GM21367 (cell line): ENCODE measurements around the gene SUSD4.
"Not testable (repeated sequence)": the region's sequence is repeated elsewhere in the genome, so short reads cannot be mapped to it uniquely, and the experiment has no call there.

Experiments used
- ATAC-seq: cut with Tn5 transposase; IDR thresholded peaks from one replicate; pipeline ENCODE4 v1.9.1; 2021; ENCODE audit not compliant: unreplicated experiment

The SUSD4 gene

DNA sequence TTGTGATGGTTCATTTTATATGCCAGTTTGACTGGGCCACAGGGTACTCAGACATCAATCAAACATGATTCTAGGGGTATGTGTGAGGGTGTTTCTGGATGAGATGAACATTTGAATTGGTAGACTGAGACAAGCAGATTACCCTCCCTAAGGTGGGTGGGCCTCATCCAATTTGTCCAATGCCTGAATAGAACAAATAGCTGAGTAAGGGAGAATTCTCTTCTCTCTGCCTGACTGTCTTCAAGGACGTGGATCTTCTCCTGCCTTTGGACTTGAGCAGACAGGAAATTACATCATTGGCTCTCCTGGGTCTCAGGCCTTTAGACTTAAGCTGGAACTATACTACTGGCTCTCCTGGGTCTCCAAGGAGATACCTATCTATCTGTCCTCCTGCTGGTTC, 64.4 kb downstream of the SUSD4 start:
- ATAC-seq, result no peak

DNA sequence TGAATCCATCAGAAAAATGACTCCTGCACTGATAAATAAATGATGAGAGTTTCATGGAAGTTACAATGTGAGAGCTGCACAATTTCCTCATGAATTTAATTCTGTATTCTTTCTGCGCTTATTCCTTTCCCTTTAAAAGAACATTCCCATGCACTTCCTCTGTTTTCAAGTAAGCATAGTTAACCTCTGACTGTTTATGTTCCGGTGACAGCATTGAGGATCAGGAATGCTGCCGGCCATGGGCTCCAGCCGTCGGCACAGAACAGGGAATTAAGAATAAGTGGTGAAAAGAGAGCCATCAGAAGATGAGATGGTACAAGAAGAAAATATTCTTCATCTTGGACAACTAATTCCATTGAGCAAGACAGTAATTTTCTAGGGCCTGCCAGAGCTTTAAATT, 65.3 kb downstream of the SUSD4 start:
- no peak for ATAC-seq

- no peak for ATAC-seq
Observed at GRCh38 chr1:223297800-223298199, 66.2 kb downstream of the SUSD4 start.

- no peak for ATAC-seq
Observed at GRCh38 chr1:223291796-223292195, 72.2 kb downstream of the SUSD4 start.

DNA sequence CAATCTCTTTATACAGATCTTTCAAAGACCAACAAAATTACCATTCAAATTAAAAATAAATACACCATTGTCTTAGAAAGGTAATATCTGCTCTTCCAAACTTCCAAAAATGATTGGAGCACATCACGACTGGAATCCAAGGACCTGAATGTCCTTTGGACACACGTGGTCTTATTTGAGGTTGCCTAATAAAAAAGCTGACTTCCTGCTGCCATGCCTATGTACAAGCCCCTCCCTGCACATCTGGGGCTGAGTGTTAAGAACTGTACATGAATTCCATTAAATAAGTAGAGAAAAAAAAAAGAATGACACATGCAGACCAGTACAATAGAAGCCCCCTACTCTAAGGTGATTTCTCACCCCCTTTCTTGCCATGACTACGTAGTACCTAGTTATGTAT, 73.6 kb downstream of the SUSD4 start:
- ATAC-seq, result no peak

GRCh38 chr1:223289621-223290020, 74.4 kb downstream of the SUSD4 start:
- no peak for ATAC-seq

DNA sequence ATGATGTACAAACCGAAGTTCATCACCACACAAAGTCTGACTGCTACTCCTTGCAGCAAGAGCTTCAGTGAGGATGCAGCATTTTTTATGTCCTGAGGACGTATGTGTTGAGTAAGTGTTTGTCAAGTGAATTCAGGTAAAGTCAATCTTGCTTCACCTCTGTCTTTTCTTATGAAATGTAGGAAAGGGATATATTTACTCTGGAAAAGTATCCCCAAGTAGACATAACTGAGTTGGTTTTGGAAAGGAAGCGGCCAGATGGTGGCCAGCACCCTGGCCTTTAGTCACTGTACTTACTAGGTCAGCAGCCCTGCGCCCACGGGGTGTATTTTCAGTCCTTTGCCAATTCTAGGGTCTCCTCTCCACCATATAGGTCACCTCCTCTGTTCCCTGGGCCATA, 75.2 kb downstream of the SUSD4 start:
- no peak for ATAC-seq

DNA sequence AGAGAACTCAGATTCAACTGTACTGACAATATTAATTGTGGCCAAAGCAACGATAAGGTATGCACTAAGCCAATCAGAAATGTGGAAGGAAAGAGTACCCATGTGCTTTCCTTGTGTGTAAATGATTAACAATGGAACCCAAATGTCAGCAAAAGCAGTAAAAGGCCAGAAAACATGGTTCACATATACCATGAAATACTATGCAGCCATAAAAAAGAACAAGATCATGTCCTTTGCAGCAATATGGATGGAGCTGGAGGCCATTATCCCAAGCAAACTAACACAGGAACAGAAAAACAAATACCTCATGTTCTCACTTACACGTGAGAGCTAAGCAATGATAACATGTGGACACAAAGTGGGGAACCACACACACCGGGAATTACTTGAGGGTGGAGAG, 78.5 kb downstream of the SUSD4 start:
- no peak for ATAC-seq

DNA sequence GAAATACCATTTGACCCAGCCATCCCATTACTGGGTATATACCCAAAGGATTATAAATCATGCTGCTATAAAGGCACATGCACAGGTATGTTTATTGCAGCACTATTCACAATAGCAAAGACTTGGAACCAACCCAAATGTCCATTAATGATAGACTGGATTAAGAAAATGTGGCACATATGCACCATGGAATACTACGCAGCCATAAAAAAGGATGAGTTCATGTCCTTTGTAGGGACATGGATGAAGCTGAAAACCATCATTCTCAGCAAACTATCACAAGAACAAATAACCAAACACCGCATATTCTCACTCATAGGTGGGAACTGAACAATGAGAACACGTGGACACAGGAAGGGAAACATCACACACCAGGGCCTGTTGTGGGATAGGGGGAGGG, 80.3 kb downstream of the SUSD4 start:
- not testable (repeated sequence) for ATAC-seq

- ATAC-seq, result not testable (repeated sequence)
Observed at GRCh38 chr1:223278311-223278710, 85.7 kb downstream of the SUSD4 start.

DNA sequence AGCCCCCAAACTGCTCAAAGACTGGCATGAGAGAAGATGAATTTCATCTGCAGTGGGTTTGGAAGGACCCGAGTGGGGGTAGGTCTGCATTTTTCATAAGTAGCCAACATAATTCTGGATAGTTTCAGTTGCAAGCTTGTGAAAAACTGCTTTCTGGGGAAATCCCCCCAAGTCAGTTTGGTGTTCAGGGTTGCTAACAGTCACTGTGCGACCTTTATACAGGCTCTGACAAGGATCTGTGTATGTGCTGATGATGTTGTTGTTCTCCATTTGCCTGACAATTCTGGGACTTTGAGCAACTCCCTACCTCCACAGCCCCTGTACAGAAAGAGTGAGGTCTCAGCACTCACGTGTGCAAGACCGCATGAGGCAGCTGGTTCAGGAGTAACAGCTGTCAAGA, 87.9 kb downstream of the SUSD4 start:
- ATAC-seq, result no peak

DNA sequence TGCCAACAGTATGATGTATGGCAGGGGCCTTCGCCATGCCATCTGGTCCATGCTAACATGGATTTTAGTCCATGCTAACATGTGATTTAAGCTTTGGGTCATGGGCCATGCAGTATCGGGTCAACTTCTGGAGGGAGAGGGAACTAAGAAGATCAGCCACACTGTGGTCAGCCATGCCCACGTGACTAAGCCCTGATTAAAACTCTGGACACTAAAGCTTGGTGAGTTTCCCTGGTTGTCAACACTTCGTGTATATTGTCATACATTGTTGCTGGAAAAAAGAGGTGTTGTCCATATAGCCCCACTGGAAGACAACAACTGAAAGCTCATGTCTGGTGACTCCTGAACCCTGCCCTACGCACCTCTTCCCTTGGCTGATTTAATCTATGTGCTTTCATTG, 90.5 kb downstream of the SUSD4 start:
- no peak for ATAC-seq

DNA sequence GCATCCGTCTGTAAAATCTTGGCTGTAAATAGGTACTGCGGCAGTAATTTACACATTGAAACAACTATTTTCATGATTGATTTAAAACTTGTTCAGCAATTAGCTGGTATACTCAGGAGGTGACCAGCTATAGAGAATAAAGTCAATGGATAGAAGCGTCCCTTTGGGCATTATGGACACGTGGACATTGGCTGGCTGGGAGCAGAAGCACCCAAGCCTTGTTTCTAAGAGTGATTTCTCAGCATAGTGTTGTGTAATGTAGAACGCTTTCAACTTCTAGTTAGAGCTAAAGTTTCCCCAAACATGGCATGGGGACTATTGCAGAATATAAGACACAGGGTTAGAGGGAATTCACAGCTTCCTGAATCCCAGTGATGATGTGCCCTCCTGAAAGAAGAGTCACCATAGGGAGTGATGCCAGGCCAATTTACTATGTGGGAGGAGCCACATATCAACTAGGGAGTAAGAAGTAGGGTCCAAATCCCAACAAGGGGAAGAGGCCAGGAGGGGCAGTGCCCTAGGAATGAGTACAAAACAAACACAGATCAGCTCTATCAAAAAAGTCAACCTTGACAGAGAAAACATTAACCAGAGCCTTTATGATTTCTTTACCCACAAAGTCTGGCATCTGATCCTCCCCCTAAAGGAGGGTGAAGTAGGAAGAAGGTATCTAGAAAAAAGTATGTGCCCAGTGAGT, 92.7 kb downstream of the SUSD4 start:
- ATAC-seq, result no peak

DNA sequence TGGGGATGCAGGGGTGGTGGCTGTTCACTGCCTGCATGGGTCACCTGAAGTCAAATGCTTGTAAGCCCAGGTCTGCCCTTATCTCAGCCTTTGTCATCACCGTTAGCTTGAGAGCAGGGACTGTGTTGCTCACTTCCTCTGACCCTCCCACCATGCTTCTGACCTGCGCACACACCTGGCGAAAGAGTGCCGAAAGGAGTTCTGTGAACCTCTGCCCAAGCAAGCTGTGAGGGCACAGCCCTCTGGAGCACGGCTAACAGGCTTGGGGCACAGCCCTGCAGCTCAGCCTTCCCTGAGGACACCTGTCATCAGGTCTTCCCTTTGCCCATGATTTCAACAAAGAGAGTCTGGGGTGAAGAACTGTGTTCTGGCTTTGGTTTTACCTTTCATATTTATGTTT, 93.8 kb downstream of the SUSD4 start:
- no peak for ATAC-seq

- no peak for ATAC-seq
Observed at GRCh38 chr1:223269006-223269405, 95.0 kb downstream of the SUSD4 start.

GRCh38 chr1:223266632-223267172, 97.3 kb downstream of the SUSD4 start:
- ATAC-seq, result no peak

GRCh38 chr1:223264983-223265908, 98.7 kb downstream of the SUSD4 start:
- ATAC-seq, result no peak

GRCh38 chr1:223264529-223264928, 99.4 kb downstream of the SUSD4 start:
- no peak for ATAC-seq

DNA sequence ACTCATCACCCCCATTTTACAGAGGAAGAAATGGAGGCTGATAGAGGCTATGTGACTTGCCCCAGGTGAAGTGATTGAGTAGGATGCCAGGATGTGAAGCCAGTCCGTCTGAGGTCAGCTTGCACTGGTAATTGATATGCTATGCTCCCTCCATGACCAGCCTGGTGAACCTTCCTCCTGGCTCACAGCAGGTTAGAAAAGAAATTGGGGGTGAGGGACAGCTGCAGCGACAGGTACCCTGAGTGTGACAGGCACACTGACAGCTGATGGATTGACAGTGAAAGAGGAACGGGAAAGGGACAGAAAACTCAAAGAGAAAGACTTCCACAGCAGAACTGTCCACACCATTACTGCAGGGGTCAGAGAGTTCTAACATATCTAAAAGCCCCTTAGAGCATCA, 102.1 kb downstream of the SUSD4 start:
- no peak for ATAC-seq

GRCh38 chr1:223260712-223261111, 103.3 kb downstream of the SUSD4 start:
- no peak for ATAC-seq

GRCh38 chr1:223259462-223259861, 104.5 kb downstream of the SUSD4 start:
- ATAC-seq, result no peak

- no peak for ATAC-seq
Observed at GRCh38 chr1:223258751-223259198, 105.2 kb downstream of the SUSD4 start.
